Stimulated activated CD8-positive, alpha-beta memory T cell treated with anti-CD3 and anti-CD28 coated beads, Interleukin-4, amount 100 ng/mL, for 48 hours (primary cell): ENCODE measurements around the gene PDCD11.
"Not testable (repeated sequence)": the region's sequence is repeated elsewhere in the genome, so short reads cannot be mapped to it uniquely, and the experiment has no call there.

Experiments
- DNase-seq: peaks from one replicate; pipeline ENCODE4 v3.0.0-alpha.2; 2020

Gene PDCD11, protein sequence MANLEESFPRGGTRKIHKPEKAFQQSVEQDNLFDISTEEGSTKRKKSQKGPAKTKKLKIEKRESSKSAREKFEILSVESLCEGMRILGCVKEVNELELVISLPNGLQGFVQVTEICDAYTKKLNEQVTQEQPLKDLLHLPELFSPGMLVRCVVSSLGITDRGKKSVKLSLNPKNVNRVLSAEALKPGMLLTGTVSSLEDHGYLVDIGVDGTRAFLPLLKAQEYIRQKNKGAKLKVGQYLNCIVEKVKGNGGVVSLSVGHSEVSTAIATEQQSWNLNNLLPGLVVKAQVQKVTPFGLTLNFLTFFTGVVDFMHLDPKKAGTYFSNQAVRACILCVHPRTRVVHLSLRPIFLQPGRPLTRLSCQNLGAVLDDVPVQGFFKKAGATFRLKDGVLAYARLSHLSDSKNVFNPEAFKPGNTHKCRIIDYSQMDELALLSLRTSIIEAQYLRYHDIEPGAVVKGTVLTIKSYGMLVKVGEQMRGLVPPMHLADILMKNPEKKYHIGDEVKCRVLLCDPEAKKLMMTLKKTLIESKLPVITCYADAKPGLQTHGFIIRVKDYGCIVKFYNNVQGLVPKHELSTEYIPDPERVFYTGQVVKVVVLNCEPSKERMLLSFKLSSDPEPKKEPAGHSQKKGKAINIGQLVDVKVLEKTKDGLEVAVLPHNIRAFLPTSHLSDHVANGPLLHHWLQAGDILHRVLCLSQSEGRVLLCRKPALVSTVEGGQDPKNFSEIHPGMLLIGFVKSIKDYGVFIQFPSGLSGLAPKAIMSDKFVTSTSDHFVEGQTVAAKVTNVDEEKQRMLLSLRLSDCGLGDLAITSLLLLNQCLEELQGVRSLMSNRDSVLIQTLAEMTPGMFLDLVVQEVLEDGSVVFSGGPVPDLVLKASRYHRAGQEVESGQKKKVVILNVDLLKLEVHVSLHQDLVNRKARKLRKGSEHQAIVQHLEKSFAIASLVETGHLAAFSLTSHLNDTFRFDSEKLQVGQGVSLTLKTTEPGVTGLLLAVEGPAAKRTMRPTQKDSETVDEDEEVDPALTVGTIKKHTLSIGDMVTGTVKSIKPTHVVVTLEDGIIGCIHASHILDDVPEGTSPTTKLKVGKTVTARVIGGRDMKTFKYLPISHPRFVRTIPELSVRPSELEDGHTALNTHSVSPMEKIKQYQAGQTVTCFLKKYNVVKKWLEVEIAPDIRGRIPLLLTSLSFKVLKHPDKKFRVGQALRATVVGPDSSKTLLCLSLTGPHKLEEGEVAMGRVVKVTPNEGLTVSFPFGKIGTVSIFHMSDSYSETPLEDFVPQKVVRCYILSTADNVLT (N-terminal part only)

GRCh38 chr10:103396067-103396788, at the start of gene PDCD11, which contains the start of gene ATP5MK:
TSS of gene PDCD11 (plus strand) at chr10:103396626. CDS start at chr10:103398427, 1,801 bp downstream.
TSS of gene ATP5MK (minus strand) at chr10:103396475. CDS start at chr10:103392457, 4,018 bp downstream.
- DNase-seq: peak; percentile 97

DNA sequence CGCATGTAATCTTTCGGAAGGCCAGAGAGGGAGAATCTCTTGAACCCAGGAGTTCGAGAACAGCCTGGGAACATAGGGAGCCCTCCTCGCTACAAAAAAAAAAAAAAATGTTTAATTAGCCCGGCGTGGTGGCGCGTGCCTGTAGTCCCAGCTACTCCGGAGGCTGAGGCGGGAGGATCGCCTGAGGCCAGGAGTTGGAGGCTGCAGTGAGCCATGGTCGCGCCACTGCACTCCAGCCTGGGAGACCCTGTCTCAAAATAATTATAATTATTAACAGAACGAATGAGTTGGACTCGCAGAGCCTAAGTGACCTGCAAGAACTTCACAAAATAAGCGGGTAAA, 46.3 kb upstream of the PDCD11 start:
- no peak for DNase-seq

DNA sequence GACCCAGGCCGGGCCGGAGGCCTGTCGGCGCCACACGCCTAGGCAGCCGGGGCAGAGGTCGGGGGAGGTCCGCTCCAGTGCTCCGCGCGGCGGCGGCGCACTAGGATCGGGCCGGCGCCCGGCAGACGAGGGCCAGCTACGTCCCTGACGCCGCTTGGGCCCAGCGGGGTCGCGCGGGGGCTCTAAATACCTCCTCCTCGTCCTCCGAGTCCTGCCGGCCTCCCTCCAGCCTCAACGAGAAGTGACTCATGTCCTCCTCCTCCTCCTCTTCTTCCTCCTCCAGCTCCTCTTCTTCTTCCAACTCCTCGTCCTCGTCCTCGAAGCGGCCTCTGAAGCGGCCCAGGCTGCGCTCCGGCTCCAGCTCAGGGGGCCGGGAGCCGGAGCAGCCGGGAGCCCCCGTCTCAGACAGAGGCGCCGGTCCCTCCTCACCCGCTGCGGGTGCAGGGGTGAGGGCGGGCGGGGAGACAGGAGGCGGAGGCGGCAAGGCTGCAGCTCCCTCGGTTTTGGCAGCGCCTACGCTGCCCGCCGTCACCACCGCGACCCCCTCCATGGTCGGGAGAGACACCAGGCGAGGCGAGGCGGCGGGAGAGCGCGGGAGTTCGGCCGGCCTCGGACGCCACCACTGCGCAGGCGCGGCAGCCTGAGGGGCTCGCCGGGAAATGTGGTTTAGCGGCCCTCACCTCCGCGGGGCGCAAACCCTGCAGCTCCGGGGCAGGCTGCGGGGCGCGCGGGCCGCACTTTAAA, 45.7 kb upstream of the PDCD11 start, which contains the start of gene PCGF6:
TSS of gene PCGF6 (minus strand) at position 624 of the 744 bp plus-strand sequence. CDS start at position 550, 74 bp downstream.
- peak; percentile 86 for DNase-seq

GRCh38 chr10:103353281-103353680, 43.1 kb upstream of the PDCD11 start:
- DNase-seq: no peak

DNA sequence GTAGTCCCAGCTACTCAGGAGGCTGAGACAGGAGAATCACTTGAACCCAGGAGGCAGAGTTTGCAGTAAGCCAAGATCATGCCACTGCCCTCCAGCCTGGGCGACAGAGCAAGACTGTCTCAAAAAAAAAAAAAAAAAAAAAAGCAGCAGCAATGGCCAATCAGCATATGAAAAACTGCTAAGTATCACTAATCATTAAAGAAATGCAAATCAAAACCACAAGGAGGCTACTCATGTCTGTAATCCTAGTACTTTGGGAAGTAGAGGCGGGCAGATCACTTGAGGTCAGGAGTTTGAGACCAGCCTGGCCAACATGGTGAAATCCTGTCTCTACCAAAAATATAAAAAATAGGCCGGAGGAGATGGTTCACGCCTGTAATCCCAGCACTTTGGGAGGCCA, 41.9 kb upstream of the PDCD11 start:
- DNase-seq: not testable (repeated sequence)

GRCh38 chr10:103355906-103356599, 40.4 kb upstream of the PDCD11 start:
- no peak for DNase-seq

GRCh38 chr10:103359493-103359892, 36.9 kb upstream of the PDCD11 start:
- DNase-seq: not testable (repeated sequence)

DNA sequence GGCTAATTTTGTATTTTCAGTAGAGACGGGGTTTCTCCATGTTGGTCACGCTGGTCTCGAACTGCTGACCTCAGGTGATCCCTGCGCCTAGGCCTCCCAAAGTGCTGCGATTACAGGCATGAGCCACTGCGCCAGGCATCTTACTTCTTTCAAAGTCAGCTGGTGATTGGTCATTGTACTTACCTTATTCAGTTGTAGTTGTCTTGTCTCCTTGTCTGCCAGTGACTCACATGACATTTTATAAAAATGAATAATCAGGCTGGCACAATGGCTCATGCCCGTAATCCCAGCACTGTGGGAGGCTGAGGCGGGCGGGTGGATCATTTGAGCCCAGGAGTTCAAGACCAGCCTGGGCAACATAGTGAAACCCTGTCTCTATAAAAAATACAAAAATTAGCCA, 35.6 kb upstream of the PDCD11 start:
- not testable (repeated sequence) for DNase-seq

- DNase-seq: no peak
These were observed 29.0 kb upstream of the PDCD11 start for GRCh38 chr10:103367379-103367781.

DNA sequence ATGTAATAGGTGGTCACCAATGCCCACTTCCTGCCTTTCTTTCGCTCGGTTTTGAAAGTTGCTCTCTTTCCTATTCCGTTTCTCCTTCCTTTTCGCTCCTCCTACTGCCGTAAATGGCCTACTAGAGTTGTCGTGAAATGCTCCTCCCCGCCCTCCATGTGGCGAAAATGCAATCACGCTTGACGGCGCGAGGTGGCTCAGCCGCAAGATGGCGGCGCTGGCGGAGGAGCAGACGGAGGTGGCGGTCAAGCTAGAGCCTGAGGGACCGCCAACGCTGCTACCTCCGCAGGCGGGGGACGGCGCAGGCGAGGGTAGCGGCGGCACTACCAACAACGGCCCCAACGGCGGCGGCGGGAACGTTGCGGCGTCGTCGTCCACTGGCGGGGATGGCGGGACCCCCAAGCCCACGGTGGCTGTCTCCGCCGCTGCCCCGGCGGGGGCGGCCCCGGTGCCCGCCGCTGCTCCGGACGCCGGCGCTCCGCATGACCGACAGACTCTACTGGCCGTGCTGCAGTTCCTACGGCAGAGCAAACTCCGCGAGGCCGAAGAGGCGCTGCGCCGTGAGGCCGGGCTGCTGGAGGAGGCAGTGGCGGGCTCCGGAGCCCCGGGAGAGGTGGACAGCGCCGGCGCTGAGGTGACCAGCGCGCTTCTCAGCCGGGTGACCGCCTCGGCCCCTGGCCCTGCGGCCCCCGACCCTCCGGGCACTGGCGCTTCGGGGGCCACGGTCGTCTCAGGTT, 28.5 kb upstream of the PDCD11 start, which contains the start of gene TAF5:
TSS of gene TAF5 (plus strand) at position 195 of the 737 bp plus-strand sequence. CDS start at position 209, 14 bp downstream.
- DNase-seq: peak; percentile 91

DNA sequence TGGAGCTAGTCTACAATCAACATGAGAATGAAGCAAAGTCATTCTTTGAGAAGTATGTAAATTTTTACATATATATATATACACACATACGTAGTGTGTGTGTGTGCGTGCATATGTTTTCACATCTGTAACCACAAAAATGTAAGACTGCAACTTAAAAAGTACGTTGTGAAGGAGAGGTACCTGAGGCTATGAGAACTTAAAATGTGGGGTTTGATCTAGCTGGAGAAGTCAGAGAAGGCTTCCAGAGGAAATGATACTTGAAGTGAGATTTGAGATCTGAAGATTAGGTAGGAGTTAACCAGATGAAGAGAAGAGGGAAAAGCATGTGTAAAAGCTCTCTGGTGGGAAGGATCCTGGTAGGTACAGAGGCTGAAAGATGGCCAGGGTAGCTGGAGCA, 22.9 kb upstream of the PDCD11 start:
- DNase-seq: no peak

DNA sequence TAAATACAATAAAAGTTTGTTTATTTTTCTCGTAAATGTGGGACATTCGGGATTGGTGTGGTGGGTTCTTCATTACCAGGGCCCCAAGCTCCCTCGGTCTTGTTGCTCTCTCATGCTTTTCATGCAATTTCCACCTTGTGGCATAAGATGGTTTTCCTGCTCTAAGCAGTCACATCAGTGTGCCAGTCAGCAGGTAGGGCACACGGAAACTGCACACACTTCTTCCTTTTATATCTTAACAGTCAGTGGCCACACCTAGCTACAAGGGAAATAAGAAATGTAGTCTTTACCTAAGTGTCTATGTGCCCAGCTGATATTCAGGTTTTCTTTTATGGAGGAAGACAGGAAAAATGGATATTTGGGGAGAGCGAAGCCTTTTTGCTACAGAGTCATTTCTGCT, 22.2 kb upstream of the PDCD11 start:
- no peak for DNase-seq

- DNase-seq: no peak
These were observed 13.7 kb upstream of the PDCD11 start for GRCh38 chr10:103382769-103383168.

DNA sequence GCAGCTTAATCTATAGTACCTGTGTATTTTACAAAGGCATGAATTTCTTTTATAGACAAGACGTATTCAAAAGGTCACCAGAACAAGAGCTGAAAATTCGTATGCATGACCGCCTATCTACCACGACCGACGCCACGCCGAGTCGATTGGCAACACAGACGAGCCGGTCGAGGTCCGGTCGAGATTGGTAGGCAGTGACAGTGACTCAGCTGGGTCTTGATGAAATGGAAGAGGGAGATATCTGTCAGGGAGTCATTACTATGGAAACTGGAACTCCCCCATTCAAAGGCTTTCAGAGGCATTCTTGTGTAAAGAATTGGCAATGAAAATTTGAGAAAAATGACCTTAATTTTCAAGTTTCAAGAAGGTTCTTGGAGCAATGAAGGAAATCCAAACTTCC, 2.2 kb upstream of the PDCD11 start:
- no peak for DNase-seq

DNA sequence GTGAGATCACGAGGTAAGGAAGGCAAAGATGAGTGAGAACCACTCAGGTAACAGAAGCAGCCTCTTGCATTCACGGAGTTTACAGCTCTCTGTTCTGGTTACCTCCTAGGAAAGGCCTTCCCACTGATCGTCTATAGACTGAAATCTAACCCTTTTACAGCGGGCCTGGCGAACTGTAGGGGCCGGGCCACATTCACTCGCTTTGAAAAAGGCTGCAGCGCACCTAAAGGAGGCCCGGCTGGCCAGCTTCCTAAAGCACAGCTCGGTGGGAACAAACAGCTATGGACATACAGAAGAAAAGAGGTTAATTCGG, 716 bp upstream of the PDCD11 start:
- DNase-seq: peak; percentile 28

DNA sequence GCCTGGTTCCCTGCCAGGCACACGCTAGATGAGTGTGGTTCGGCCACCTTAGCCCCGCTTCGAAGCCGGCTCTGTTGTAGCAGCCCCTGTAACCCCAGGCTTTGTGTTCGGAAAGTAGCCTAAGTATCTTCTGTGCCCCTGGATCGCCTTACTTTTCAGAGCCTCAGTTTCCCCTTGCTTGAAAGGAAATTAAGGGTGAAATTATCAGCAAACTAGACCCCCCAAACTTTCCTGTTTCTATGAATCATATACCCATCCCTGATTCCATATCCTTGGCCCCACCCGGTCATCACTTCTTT, 312 bp downstream of the PDCD11 start:
- DNase-seq: no peak

DNA sequence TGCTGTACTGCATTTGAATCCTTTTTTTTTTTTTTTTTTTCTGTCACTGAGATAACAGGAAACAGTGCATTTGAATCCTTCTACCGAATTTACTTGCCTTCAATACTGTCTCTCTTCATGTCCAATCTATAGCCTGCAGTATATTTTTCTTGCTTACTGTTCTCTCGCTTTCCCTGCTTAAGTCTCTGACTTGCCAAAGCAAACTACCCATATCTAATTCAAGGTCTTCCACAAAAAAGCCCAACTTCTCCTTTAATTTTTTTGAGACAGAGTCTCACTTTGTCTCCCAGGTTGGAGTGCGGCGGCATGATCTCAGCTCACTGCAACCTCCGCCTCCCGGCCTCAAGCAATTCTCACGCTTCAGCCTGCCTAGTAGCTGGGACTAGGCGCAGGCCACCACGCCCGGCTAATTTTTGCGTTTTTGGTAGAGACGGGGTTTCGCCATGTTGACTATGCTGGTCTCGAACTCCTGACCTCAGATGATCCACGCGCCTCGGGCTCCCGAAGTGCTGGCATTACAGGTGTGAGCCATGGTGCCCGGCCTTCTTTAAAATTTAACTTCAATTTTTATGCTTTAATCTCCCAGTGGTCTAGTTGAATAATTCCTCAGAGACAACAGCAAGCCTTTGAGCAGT, 882 bp downstream of the PDCD11 start:
- no peak for DNase-seq

GRCh38 chr10:103413564-103413963, 17.1 kb downstream of the PDCD11 start:
- no peak for DNase-seq

GRCh38 chr10:103415581-103415980, 19.2 kb downstream of the PDCD11 start:
- no peak for DNase-seq
